HK-2 (cell line): Measurements from ENCODE around the gene ZNF441.
"Not testable (repeated sequence)": the region's sequence is repeated elsewhere in the genome, so short reads cannot be mapped to it uniquely, and the experiment has no call there.

Experiments used
- DNase-seq: peaks from one replicate; pipeline ENCODE4 v3.0.0-alpha.2; 2018; ENCODE audit not compliant: unreplicated experiment

ZNF441 gene

DNA sequence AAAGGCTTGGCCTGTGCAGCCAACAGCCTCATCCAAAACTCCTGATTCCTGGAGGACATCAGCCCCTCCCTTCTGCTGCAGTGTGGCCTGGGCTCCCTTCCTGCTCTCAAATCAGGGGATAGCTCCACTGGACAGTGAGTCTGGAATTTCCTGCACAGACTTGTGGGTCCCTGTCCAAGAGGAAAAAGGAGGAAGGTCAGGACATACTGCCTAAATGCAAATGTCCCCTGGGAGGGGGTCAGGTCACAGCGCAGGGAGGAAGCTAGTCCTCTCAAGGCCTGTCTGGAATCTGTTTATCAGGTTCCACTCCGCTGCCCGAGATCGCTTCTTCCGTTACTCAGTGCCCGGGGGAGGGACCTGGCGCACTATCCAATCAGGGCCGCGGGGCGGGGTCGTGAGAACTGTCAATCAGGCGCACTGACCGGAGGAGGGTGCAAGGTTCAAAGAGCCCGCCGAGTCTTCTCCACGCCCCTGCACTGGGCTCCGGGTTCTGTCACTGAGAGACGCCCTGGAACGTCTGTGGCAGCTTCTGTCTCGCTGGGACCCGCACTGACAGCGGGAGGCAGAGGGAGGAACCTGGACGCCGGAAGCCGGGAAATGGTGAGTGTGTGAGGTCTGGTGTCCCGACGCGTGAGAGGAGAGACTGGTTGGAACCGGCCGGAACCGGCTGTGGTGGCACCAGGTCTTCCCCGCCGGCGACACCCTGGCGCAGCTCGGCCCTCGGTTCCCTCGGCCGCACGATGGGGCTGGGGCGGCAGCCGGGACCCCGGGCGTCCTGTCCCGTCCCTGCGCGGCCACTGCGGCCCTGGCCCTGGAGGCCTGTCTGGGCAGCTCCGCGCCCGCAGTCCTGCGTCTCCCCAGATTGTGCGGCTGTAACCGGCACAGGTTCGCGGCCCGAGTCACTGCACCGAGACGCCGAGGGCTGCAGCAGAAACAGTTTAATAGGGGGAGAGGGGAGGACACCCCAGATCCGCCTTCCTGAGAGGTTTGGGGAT lies at the start of gene ZNF441:
Gene ZNF441, plus strand, starts transcription at position 404 of the 995 bp plus-strand sequence. Its CDS starts 194 bp downstream, at position 598.
- DNase-seq, result peak; percentile 97

- no peak for DNase-seq
Measured at GRCh38 chr19:11721681-11722080, 45.1 kb upstream of the ZNF441 start.

GRCh38 chr19:11722414-11722813 lies 44.4 kb upstream of the ZNF441 start:
- no peak for DNase-seq

- no peak for DNase-seq
Measured at GRCh38 chr19:11729586-11729985, 37.2 kb upstream of the ZNF441 start.

DNA sequence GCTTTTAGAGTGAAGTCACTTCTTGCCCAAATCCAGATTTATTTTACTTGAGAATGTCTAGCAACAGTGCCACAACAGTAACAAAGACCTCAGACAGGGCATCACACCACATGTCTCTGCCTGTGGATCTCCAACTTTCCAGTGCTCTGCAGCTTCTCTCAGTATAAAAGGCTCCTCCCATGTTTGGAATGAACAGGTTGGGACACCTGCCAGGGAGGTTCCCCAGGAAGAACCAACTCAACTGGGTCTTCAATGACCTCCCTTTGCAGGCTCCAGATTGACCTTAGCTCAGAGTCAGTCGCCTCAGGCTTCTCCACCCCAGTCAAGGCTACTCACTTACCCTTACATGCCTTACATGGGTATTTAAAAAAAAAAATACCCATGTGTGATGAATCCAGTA lies 31.4 kb upstream of the ZNF441 start:
- no peak for DNase-seq

GRCh38 chr19:11736696-11737095 lies 30.1 kb upstream of the ZNF441 start:
- no peak for DNase-seq

DNA sequence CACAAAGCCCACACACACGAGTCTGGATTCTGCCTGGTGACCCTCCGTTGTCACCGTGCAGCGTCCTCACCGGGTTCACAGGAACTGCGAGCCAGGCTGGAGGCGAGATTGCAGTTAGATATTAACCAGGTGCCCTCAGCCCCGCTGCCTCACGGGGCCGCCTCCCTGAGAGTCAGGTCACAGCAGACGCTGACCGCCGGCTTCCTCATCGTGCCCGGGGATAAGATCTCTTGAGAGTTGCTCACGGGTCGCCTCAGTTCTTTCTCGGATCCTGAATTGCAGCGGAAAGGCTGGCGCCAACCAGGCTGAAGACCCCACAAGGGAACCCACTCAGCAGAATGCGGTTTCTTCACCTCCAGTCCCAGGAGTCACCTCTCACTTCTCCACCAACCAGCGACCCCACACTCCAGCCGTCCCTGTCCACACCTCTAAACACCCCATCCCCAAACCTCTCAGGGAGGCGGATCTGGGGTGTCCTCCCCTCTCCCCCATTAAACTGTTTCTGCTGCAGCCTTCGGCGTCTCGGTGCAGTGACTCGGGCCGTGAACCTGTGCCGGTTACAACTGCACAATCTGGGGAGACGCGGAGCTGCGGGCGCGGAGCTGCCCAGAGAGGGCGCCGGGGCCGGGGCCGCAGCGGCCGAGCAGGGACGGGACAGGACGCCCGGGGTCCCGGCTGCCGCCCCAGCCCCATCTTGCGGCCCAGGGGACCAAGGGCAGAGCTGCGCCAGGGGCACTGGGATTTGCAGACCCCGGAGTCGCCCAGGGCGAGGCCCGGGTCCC lies 28.6 kb upstream of the ZNF441 start:
- peak; percentile 79 for DNase-seq

GRCh38 chr19:11738746-11739620 lies 27.8 kb upstream of the ZNF441 start, which contains the start of gene ZNF823:
Gene ZNF823 (minus strand): TSS chr19:11738946. CDS start chr19:11738819, 127 bp downstream.
- peak; percentile 99 for DNase-seq

- peak; percentile 60 for DNase-seq
Measured at GRCh38 chr19:11745869-11746268, 20.9 kb upstream of the ZNF441 start.

- no peak for DNase-seq
Measured at GRCh38 chr19:11747277-11747676, 19.5 kb upstream of the ZNF441 start.

DNA sequence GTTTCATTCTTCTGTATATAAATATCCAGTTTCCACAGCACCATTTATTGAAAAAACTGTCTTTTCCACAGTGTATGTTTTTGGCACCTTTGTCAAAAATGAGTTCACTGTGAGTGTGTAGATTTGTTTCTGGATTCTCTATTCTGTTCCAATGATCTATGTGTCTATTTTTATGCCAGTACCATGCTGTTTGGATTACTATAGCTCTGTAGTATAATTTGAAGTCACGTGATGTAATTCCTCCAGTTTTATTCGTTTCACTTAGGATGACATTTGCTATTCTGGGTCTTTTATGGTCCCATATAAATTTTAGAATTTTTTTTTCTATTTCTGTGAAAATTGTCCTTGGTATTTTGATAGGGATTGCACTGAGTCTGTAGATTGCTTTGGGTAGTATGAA lies 17.0 kb upstream of the ZNF441 start:
- DNase-seq, result no peak

DNA sequence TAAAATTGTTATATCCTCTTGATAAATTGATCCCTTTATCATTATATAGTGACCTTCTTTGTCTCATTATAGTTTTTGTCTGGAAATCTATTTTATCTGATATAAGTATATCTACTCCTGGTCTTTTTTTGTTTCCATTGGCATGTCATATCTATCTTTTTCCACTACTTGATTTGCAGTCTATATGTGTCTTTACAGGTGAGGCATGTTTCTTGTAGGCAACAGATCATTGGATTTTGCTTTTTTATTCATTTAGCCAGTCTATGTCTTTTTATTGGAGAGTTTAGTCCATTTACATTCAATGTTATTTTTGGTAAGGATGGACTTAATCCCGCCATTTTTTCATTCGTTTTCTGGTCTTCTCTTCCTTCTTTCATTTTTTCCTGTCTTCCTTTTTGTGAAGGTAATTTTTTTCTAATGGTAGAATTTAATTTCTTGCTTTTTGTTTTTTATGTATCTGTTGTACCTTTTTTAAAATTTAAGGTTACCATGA lies 14.5 kb upstream of the ZNF441 start:
- no peak for DNase-seq

DNA sequence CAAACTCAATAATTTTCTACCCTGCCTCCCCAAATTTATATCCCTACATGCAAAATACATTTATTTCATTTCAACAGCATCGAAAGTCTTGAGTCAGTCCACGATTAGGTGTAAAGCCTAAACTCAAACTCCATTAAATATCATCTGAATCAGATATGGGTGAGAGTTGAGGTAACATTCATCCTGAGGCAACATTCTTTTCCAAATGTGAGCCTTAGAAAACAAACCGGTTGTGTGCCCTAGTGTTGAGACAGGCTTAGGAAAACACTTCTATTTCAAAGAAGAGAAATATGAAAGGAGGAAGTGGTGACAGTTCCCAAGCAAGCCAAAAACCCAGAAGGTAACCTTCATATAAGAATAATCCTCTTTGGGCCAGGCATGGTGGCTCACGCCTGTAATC lies 12.1 kb upstream of the ZNF441 start:
- no peak for DNase-seq

GRCh38 chr19:11756965-11757364 lies 9.8 kb upstream of the ZNF441 start:
- no peak for DNase-seq

GRCh38 chr19:11759805-11760204 lies 7.0 kb upstream of the ZNF441 start:
- DNase-seq, result no peak

DNA sequence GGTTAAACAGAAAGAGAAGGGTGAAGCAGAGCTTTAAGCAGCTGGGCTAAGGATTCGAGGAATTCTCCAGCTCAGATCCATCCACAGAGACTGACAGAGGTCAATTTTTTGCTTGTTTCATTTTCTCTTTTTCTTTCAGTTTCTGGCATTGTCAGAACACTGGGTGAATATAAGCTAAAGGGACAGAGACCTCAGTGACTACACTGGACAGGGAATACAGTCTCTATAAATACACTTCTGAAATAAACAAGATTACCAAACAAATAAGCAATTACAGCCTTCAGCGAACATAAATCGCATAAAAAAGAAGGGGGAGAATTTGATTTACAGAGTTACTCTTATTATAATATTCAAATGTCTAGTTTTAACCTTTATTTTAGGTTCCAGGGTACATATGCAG lies 3.7 kb upstream of the ZNF441 start:
- DNase-seq, result no peak

DNA sequence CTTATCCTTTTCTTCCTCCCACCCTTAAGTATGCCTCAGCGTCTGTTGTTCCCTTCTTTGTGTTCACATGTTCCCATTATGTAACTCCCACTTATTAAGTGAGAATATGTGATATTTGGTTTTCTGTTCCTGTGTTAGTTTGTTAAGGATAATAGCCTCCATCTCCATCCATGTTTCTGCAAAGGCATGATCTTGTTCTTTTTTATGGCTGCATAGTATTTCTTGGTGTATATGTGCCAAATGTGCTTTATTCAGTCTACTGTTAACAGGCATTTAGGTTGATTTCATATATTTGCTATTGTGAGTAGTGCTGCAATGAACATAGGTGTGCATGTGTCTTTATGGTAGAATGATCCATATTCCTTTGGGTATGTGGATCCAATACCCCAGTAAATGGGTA lies 3.2 kb upstream of the ZNF441 start:
- no peak for DNase-seq

- peak; percentile 82 for DNase-seq
Measured at GRCh38 chr19:11767633-11768133, 883 bp downstream of the ZNF441 start.

- DNase-seq, result no peak
Measured at GRCh38 chr19:11769995-11770394, 3.2 kb downstream of the ZNF441 start.

- not testable (repeated sequence) for DNase-seq
Measured at GRCh38 chr19:11771520-11771919, 4.7 kb downstream of the ZNF441 start.

- DNase-seq, result not testable (repeated sequence)
Measured at GRCh38 chr19:11776669-11777068, 9.9 kb downstream of the ZNF441 start.
